CD1c-positive myeloid dendritic cell (primary cell): ENCODE results near the gene ATP7B.
"Not testable (repeated sequence)": the region's sequence is repeated elsewhere in the genome, so short reads cannot be mapped to it uniquely, and the experiment has no call there.

Experiments
- DNase-seq: peaks from one replicate; pipeline ENCODE4 v3.0.0-alpha.2; 2016; ENCODE audit errors: extremely low spot score

The ATP7B gene

DNA sequence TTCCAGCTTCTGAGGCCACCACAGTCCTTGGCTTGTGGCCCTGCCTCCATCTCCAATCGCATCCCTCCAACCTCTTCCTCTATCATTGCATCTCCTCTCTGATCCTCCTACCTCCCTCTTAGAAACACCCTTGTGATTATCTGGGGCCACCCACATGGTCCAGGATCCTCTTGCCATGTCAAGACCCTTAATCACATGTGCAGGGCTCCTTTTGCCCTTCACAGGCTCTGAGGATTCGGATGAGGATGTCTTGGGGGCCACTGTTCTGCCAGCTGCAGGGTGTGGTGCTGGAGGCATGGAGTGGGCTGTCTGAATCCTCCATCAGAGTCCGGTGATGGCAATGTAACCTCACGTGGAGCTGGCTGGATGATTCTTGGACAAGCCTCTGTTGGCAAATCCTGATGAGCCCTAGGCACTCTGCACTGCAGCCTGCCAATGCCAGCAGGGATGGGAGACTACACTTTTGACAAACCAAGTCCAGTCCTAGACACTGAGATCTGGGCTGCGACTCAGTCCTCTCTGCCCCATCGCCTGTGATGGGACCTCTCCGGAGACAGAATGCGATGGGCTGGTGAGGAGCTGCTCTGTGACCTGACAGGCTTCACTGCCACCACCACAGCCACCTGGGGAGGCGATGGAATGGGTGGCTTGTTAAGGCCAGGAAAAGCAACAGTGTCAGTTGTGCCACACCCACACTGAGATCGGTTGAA, 88.3 kb downstream of the ATP7B start:
- DNase-seq, result no peak

DNA sequence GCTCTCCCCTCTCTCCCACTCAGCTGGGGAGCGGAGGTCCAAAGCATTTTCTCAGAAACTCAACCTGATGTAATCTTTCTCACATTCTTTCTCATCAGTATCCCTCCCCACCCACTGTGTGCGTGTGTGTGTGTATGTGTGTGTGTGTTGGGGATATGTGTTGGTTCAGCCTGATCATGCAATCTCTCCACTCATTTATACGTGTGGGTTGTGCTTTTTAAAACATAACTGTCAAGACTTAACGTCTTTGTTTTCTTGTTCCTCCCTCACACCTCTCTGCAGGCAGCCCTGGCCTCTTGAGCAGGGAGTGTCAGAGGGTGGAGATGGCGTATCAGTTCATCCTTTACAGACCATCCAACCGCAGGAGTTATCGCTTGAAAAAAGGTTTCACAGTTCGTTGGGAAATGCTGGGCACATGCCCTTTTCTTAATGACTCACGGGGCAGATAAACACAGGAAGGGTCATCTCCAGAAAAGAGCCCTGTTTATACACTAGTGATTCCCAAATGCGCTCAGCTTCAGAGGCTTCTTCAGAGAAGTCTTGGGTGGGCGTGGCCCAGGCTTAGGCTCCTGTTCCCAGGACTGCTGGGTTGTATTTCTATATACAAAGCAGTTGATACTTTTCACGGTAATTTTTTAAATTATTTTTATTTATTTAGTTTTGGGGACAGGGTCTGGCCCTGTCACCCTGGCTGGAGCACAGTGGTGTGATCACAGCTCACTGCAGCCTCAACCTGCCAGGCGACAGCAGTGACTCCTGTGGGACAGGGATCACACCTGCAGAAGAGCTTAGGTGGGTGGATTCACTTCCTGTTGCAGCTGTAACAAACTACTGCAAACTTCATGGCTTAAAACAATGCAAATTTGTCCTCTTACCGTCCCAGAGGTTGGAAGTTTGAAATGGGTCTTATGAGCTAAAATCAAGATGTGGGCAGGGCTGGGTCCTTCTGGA, 89.2 kb downstream of the ATP7B start:
- DNase-seq, result no peak

DNA sequence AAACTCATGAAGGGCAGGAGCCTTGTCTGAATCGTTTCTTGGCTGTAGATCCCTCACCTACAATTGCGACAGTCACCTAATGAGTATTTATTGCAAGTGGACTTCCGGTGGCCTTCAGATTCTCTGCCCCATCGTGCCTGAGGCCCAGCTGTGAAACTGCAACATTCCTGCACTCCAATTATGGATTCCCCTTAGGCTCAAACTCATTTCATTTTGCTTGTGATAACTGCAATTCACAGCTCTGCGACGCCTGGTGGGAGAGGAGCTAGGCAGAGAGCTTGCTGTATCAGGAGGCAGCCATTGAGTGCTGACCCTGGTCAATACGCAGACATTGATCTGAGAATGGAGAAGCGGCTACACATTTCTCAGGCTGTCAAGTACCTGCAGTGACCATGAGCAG, 90.5 kb downstream of the ATP7B start:
- no peak for DNase-seq

DNA sequence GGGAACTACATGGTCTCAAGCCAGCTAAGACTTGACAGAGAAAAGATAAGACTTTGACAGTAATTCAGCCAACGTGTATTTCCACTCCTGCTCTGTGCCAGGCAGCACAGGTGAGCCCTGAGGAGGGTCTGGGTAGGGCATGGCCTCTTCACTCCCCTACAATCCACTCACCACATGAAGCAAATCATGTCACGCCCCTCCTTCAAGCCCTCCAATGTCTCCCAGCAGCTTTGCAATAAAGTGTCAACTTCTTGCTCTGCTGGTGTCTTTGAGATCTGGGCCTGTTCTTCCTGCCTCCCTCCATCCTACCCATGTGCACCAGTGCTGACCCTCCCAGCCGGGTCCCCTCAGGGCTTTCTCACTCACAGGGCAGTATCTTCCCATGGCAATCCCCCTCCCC, 91.0 kb downstream of the ATP7B start:
- DNase-seq, result no peak

DNA sequence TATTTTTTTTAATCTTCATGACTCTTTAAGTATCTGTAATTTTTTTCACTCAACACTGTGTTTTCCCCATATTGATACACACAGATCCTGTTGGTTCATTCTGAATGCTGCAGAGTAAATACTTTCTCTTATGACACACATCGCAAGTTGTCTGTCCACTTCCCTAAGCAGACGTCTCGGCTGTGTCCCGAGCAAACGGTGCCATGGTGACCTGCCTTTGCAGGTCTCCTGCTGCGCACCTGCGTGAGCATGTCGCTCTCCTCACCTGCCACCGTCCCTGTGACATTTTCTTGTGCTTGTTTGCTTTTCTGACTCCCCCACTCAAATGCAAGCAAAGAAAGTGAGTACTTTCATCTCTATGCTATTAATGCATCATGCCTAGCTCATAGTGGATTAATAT, 91.7 kb downstream of the ATP7B start:
- no peak for DNase-seq

DNA sequence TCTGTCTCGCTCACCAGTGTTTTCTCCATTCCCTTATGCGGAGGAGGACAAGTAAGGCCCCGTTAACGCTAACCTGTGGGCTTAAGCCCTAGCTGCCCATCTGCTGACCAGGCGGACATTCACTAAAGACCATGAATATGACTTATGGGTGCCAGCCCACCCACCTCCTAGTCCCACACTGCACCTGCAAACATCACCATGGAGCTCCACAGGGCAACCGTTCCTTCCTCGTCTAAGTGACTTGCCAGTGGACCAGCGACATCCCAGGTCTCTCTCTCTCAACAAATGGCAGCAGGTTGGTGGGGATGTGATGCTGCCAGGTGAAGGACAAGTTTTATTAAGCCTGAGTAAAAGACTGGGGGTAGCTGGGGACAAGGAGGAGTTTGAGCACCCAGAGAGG, 94.3 kb downstream of the ATP7B start:
- DNase-seq, result no peak

DNA sequence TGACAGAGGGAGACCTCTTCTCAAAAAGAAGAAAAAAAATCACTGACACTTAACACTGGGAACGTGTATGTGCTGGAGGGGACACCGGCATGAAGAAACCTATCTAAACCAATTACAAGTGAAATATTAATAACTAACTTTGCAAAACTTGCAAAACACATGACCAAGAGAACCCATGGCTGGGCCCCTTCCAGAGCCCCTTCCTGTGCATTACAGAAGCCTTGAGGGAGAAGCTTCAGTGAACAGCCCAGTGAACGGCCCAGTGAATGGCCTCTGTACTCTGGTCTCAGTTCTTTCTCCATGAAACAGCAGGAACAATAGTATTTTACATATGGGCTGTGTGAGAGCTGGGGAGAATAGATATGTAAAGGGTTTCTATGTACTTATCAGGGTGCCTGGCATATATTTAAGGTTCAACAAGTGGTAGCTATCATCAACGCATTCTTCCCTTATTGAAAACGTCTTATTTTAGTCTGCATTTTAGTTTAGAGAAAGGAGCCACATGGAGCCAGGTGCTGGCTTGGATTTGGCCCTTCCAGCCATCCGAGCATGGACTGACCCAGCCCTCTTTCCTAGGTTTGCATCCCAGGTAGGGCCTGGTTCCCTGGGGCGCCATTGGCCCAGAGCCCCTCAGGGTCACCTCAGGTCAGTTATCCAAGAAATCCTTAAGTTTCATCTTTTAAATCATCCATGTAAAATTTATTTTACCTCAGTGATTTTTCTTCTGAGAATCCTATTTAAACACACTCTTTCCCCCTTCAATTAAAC, 95.0 kb downstream of the ATP7B start:
- no peak for DNase-seq

DNA sequence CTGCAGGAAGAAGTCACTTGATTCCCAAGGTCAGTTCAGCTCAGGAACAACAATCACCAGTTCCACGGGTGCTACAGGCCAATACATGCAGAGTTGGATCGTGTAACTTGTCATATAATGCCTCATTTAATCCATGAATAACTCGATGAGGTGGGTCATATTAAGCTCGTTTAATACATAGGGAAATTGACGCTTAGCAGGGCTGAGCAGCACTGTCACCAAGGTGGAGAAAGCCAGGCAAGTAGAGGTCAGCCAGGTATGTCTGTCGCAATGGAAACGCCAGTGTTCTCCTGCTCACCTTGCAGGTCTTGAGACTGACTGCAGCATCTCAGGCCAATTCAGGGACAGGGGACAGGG, 97.1 kb downstream of the ATP7B start:
- no peak for DNase-seq

DNA sequence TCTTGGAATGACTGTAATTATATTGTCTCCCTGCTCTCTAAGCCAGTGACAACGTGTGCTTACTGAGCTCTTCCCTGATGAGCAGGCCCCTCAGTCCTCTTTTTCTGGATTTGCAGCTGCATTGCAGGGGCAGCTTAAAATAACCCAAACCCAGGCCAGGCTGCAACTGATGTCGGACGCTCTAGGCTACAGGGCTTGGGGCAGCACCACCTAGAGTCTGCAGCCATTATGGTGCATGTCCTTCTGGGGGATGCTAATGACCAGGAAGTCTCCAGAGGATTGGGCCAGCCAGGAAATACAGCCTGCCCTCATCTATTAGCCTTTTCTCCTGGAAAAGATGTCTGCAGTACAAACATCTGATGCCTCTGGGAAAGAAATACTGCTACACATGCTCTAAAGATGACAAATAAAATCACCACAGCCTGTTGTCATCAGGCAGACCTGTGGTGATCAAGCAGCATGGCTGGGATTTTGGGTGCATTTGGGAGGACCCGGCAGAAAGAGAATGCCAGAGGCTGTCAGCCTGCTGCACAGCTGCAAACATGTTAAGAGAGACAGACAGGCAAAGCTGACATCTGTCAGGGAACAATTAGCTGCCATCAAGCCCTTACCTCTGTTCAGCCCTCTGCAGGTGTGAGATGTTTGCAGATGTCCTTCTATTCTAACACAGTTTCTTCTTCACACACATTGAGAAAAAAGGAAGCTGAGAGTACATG, 97.7 kb downstream of the ATP7B start:
- no peak for DNase-seq

DNA sequence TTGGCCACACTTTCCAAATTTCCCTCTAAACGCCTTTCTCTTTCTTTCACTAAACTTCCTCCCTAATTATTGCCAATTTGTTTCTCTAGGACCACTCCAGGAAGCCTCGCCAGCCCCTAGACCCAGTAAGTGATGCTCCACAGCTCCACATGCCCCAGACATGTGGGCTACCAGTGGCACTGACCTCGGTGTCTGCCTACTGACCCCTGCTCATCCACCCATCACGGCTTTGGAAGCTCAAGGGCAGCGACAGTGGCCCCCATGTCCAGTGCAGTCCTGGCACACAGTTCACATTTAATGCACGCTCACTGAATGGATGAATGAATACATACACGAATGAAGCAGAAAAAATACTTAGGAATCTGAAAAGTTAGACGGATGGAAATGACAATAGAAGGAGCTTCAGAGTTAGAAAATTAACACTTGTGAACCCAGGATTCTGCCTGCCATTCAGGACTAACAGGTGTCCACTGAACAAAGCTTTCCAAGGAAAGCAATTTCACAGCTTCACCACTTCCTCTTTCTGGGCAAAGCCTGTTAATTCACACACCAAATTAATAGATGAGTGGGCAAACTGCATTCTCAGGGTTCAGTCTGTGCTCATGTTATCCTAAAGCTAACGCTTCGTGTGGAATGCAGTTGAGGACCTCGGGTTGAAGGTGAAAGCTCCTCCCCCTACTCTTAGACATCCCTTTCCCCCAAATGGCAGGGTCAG, 98.6 kb downstream of the ATP7B start:
- DNase-seq, result peak; percentile 2

DNA sequence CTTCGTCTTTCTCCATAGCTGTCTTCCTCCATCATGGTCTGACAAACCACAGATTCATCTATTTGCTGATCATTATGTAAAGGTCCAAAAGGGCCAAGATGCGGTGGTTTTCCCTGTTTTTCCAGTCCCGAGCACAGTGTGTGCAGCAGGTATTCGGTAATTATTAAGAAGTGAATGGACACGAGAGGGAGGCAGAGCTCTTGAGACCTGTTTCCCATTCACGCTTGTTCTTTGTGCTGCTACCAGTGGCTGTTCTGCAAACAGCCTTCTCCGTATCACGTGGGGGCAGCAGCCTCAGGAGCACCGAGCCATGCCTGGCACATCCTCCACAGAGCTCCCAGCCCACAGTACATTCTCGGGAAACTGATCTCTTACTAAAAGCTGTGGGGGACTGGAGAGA, 99.2 kb downstream of the ATP7B start:
- no peak for DNase-seq

DNA sequence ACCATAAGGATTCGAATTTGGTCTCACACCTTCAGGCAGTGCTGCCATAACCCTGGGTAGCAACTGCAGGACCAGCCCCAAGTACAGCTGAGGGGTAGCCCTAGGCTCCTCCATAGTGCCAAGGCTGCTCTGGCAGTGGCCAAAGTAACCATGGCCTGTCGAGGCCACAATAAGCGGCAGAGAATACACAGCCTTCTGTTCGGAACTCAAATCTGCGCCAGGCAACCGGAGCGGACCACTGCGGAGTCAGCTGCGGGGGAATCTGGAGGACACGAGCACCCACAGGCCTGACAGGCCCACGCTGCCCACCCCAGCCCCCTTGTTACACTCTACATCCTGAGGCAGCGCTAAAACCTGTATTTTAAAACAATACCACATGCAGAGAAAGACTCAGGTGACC, 100.7 kb downstream of the ATP7B start:
- no peak for DNase-seq

DNA sequence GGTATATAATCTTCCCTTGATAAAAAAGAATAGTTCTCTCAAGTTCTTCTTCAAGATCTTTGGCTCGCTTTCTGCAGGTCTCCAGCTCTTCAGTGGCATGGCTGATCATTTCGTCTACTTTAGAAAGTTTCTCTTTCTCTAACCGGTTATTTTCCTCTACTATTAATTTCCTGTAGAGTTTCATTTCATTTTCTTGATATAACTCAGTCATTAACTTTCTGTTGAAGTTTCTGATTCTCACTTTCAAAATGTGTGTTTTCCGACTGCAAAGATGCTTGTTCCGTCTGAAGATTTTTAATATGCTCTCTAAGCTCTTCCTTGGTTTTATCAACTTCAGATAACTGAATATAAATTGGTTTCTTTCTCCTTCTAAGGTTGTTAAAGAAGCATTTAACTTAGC, 102.0 kb downstream of the ATP7B start:
- DNase-seq, result not testable (repeated sequence)

DNA sequence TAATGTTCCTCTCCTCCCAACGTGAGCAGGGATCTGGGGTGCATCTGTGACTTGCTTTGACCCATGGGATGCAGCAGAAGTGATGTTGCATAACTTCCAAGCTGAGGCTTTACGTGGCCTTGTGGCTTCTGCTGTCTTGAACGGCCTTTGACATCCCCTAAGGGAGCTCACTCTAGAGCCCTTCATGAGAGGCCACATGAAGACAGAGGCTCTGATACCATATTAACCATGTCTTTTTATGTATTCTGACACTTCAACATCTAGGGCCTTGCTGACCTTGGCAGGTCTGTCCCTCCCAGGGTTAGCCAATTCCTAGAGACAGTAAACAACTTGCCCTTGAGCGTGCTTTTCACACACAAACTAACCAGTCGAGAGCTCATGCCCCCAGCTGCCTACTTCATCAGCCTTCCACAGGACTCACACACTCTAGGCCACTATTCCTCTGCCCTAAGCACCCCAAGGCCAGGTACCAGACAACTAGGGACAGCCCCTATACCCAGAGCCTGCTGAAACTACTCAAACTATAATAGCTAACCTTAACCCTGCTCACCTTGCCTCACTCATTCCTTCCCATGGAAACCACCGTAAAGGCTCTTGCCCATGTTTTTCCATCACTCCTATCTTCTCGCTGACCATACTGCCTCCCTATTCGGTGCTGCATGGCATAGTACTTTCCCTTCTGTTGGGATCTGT, 104.1 kb downstream of the ATP7B start:
- DNase-seq, result no peak

DNA sequence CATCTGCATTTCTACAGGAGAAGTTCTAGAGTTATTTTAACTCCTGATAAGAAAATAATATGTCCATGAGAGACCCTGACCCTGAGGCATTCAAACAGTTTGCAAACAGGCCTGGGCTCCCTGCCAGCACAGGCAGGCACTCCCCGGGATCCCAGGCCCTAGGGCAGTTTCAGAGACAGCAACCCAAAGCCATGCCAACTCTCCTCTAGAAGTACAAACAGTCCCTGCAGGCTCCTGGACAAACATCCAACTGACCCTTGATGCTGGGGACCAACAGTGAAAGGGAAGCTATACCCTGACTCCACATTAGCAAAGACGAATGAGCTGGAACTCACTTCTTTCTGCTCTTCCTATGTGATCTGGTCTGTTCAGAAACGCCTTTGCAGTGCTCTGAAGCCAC, 104.7 kb downstream of the ATP7B start:
- no peak for DNase-seq

DNA sequence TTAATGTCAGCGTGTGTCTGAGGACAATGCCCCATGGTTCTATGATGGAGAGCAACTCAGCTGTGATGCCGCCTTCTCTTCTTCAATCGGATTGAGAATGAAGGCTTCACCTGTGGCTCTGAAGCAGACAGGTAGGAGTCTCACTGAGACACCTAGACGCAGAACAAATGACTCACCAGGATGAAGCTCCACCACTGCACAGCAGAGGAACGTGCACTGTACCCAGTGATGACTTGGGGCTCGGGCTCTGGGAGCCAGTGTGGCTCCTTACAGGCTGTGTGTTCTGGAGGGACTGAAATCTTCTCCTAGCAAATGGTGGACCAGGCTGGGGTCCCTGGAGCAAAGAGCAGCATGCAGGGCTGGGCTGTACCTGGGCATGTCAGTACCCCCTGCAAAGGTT, 105.5 kb downstream of the ATP7B start:
- no peak for DNase-seq

DNA sequence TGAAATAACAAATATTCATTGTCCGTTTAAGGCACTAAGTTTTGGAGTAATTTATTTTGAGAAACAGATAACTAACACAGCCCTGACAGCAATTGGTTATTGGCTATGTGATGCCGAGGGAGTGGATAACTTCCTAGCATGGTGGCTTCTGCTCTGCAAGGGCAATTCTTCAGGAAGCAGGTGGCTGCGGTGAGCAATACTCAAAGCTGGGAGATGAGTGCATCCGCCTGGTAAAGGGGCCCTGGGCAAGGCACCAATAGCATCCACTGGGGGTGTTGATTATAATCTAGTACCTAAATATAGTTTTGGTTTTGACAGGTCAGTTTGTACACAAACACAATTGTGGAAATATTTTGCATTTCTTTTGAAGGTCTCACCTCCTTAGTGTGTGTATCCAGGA, 108.5 kb downstream of the ATP7B start:
- no peak for DNase-seq

DNA sequence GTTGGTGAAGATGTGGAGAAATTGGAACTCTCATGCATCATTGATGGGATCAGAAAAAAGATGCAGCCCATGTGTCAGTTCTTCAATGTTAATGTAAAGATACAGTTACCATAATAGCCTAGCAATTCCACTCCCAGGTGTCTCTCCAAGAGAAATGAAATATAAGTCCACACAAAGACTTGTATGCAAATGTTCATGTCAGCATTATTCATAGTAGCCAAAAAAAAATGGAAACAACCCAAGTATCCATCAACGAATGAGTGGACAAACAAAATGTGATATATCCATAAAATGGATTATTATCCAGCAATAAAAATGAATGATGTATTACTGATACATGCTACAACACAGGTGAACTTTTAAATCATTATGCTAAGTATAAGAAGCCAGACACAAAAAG, 110.8 kb downstream of the ATP7B start:
- DNase-seq, result no peak

DNA sequence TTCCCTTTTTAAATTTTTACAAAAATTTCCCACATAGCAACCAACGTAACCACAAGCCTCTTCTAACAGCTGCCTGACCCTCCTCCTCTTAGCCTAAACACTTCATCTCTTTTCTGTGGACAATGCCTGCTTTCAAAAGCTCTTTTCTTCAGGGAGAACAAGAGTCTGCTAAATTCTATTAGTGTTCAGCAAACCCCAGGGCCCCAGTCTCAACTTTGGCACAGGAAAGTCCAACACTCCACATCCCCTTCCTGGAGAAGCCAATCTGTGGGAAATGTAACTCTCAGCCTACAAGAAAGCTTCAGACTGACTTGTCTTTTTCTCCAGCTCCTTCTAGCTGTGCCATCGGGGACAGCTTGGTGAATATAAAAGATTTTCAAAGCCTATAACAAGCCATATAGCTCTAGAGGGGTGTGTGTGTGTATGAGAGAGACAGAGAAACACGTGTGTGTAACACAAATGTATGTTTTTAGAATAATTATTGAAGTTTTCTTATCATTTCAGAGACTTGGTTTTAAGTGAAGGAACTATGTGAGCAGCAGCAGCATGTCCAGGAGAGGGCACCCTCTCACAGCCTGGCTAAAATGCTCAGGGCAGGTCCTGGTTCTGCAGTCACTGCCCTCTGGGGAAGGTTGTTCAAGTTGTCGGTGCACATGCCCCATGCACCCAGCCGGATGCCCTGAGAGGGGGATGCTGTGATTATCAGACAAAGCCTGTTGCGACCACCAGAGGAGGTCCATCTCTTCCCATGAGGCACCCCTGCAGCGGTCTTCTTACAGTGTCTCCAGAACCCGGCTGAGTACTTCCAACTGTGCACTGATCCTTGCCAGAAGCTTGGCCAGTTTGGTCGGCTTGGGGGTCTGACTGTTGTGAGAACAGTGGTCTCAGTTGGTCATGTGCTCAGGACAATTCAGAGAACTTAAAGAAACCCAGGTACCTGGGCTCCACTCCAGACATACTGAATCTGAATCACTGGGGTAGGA, 115.1 kb downstream of the ATP7B start:
- DNase-seq, result peak; percentile 41
